ENCODE results near the gene GPR180. TPM values are rescaled to one million over a fixed set of nuclear protein-coding genes. Genes with fewer than 3 reads are reported as not detected.

GPR180 gene
- total RNA-seq, 2 donors from 2014 or later = 4.6 to 6.0 TPM

GRCh38 chr13:94599877-94600276 is 1.8 kb upstream of the GPR180 start:
- TF ChIP-seq POLR2A (IDR thresholded peaks at IDR 0.05) (no peak), CTCF (IDR thresholded peaks at IDR 0.05) (no peak)
- intact Hi-C loops (cut with DNase I) = loop anchor here (10.0 kb wide), 1 partner anchor 55 kb away; no protein-coding TSS in a partner anchor
- ATAC-seq (no peak), DNase-seq (no peak)
- no peak overlapping the region for H3K4me3 ChIP-seq
- H3K9me3 ChIP-seq = no peaks in the 10 kb centered on the region
- WGBS, 2 donors = 72 to 81% methylated on average over 3 of the region's 3 CpGs
- H3K36me3 ChIP-seq (replicated peaks in 1 of 2; ENCODE audit: insufficient read depth in 1 of 2, low read depth in 2 of 2) = no peaks in the 10 kb centered on the region
- no peak overlapping the region for H3K27ac ChIP-seq
- H3K27me3 ChIP-seq = no peaks in the 10 kb centered on the region
- peaks cover 20% of the 10 kb centered on the region for H3K4me1 ChIP-seq

GRCh38 chr13:94602467-94602866 is 810 bp downstream of the GPR180 start:
- 29 to 41% methylated on average over 1 of the region's 1 CpG for WGBS, 2 donors
- intact Hi-C loops (cut with DNase I) = no loop called here
- Histone ChIP-seq H3K36me3 (replicated peaks in 1 of 2; ENCODE audit: insufficient read depth in 1 of 2, low read depth in 2 of 2) (no peaks in the 10 kb centered on the region), H3K27me3 (no peaks in the 10 kb centered on the region), H3K4me1 (peaks cover 10% of the 10 kb centered on the region), H3K4me3 (peak overlapping the region; percentile 80 to 93), H3K9me3 (no peaks in the 10 kb centered on the region), H3K27ac (peak overlapping the region in 3 of 4 donors; percentile 80 to 86 (median 85))
- no peak for DNase-seq
- TF ChIP-seq POLR2A (IDR thresholded peaks at IDR 0.05) (no peak), CTCF (IDR thresholded peaks at IDR 0.05) (no peak)
- ATAC-seq = no peak

GRCh38 chr13:94607056-94607455 is 5.4 kb downstream of the GPR180 start:
- no peaks in the 10 kb centered on the region for H3K36me3 ChIP-seq (replicated peaks in 1 of 2; ENCODE audit: insufficient read depth in 1 of 2, low read depth in 2 of 2)
- no peak for DNase-seq
- intact Hi-C loops (cut with DNase I) = no loop called here

GRCh38 chr13:94607939-94608338 is 6.3 kb downstream of the GPR180 start:
- H3K36me3 ChIP-seq (replicated peaks in 1 of 2; ENCODE audit: insufficient read depth in 1 of 2, low read depth in 2 of 2) = no peaks in the 10 kb centered on the region

More at GRCh38 chr13:94607056-94607455, 5.4 kb downstream of the GPR180 start:
- Histone ChIP-seq H3K4me3 (no peak overlapping the region), H3K4me1 (peaks cover 18% of the 10 kb centered on the region), H3K27me3 (no peaks in the 10 kb centered on the region), H3K9me3 (no peaks in the 10 kb centered on the region), H3K27ac (no peak overlapping the region)
- 76 to 86% methylated on average over 4 of the region's 4 CpGs for WGBS, 2 donors
- TF ChIP-seq CTCF (IDR thresholded peaks at IDR 0.05) (no peak), POLR2A (IDR thresholded peaks at IDR 0.05) (no peak)
- ATAC-seq = no peak

More at GRCh38 chr13:94607939-94608338, 6.3 kb downstream of the GPR180 start:
- no peak for TF ChIP-seq CTCF (IDR thresholded peaks at IDR 0.05)
- no peak for TF ChIP-seq POLR2A (IDR thresholded peaks at IDR 0.05)
- ATAC-seq (no peak), DNase-seq (no peak)
- H3K4me1 ChIP-seq = peaks cover 12% of the 10 kb centered on the region
- H3K27ac ChIP-seq = no peak overlapping the region
- WGBS, 2 donors = 53 to 65% methylated on average over 3 of the region's 3 CpGs
- H3K4me3 ChIP-seq = no peak overlapping the region
- no peaks in the 10 kb centered on the region for H3K27me3 ChIP-seq
- intact Hi-C loops (cut with DNase I) = no loop called here
- no peaks in the 10 kb centered on the region for H3K9me3 ChIP-seq
